CD4-positive, alpha-beta T cell (primary cell): ENCODE data around the gene GBP5. TPM values are rescaled to one million over a fixed set of nuclear protein-coding genes. Genes with fewer than 3 reads are reported as not detected.
A peak's percentile ranks its signal among the peaks of the same experiment; 100 is the strongest.
"Not testable (repeated sequence)": the region's sequence is repeated elsewhere in the genome, so short reads cannot be mapped to it uniquely, and the experiment has no call there.

Source experiments
- ATAC-seq: fragments of 200-7000 bp; cut with Tn5 transposase; one replicate; pipeline ENCODE4 v1.10.0; 2022; ENCODE audit warnings: mild to moderate bottlenecking; ENCODE audit not compliant: poor library complexity
- CTCF ChIA-PET: fragments of 350-600 bp; sonication (Branson Sonifier 250); formaldehyde crosslinking; loops from one replicate; lab custom pipeline; 2021; ENCODE audit warnings: antibody characterized with exemption, inconsistent platforms; lab: Charles Lee
- POLR2A ChIA-PET: fragments of 350-600 bp; sonication (Branson Sonifier 250); formaldehyde crosslinking; loops from one replicate; lab custom pipeline; 2021; ENCODE audit warnings: antibody characterized with exemption, inconsistent platforms; lab: Charles Lee
- DNase-seq, 14 experiments: peaks; one replicate each; pipeline ENCODE4 v3.0.0-alpha.2; 2013 to 2020; ENCODE audit warnings: mixed read lengths in 2 of 14
- H3K27ac ChIP-seq, 2 donors: one replicate each; pipeline versions ENCODE4 v1.5.1 to v1.7.0; 2013; ENCODE audit warnings: low read length in 2 of 2, low read depth in 1 of 2, mild to moderate bottlenecking in 1 of 2
- H3K27me3 ChIP-seq, 2 experiments: 1 replicate in 1 of 2; 2 replicates in 1 of 2; pipeline versions ENCODE4 v1.6.1 to v1.7.0; 2013; ENCODE audit warnings: low read length in 2 of 2, control low read depth in 1 of 2, mild to moderate bottlenecking in 1 of 2, moderate library complexity in 1 of 2; ENCODE audit not compliant: insufficient read depth in 2 of 2, control insufficient read depth in 1 of 2
- H3K36me3 ChIP-seq: one replicate; pipeline ENCODE4 v1.6.1; 2013; ENCODE audit warnings: low read length, control low read depth; ENCODE audit not compliant: insufficient read depth
- H3K4me1 ChIP-seq: one replicate; pipeline ENCODE4 v1.6.1; 2013; ENCODE audit warnings: low read length, control low read depth; ENCODE audit not compliant: insufficient read depth
- H3K4me3 ChIP-seq: one replicate; pipeline ENCODE4 v1.5.1; 2013; ENCODE audit warnings: mild to moderate bottlenecking, low read length, moderate library complexity
- H3K9me3 ChIP-seq, 2 experiments: 1 replicate in 1 of 2; 2 replicates in 1 of 2; pipeline versions ENCODE4 v1.6.1 to v1.7.0; 2013; ENCODE audit warnings: low read length in 2 of 2, mild to moderate bottlenecking in 2 of 2, control low read depth in 1 of 2, moderate library complexity in 1 of 2; ENCODE audit not compliant: control insufficient read depth in 1 of 2, insufficient read depth in 1 of 2
- H3K27ac Mint-ChIP-seq: one replicate; pipeline ENCODE4 v1.8.0; 2020; ENCODE audit warnings: mixed read lengths
- H3K27me3 Mint-ChIP-seq: one replicate; pipeline ENCODE4 v1.8.0; 2021; ENCODE audit warnings: mixed read lengths
- H3K36me3 Mint-ChIP-seq: one replicate; pipeline ENCODE4 v1.8.0; 2021; ENCODE audit warnings: low read depth, mixed read lengths
- H3K4me1 Mint-ChIP-seq: one replicate; pipeline ENCODE4 v1.8.0; 2021; ENCODE audit warnings: low read depth, mixed read lengths
- H3K4me3 Mint-ChIP-seq: one replicate; pipeline ENCODE4 v1.8.0; 2020; ENCODE audit warnings: mild to moderate bottlenecking, mixed read lengths
- H3K9me3 Mint-ChIP-seq: one replicate; pipeline ENCODE4 v1.8.0; 2020; ENCODE audit warnings: mixed read lengths
- intact Hi-C, 2 experiments: fragments of 100-400 bp; cut with DNase I in 1 of 2; cut with micrococcal nuclease in 1 of 2; formaldehyde crosslinking; loops; one replicate each; pipeline versions ENCODE4 v1.15.1 to v1.9.0; 2023 to 2025; cut with DNase I, micrococcal nuclease
- polyA plus RNA-seq, 2 donors: library from polyadenylated mRNA; unstranded; fragments of 120-200 nt; gene quantifications; one replicate each; pipeline ENCODE4 v1.2.1, GENCODE V29; 2013
- total RNA-seq, 174 experiments: library from RNA in 2 of 174; stranded (reverse) in 2 of 174; gene quantifications; one replicate each; pipeline ENCODE4 v1.2.3 and lab custom pipeline; 2021 to 2026
- TF ChIP-seq, protein P1 (sequence below): fragments of 200-600 bp; IDR thresholded peaks from one replicate; pipeline ENCODE4 v1.8.0; 2022; ENCODE audit warnings: antibody characterized with exemption, mild to moderate bottlenecking

GBP5 gene, protein sequence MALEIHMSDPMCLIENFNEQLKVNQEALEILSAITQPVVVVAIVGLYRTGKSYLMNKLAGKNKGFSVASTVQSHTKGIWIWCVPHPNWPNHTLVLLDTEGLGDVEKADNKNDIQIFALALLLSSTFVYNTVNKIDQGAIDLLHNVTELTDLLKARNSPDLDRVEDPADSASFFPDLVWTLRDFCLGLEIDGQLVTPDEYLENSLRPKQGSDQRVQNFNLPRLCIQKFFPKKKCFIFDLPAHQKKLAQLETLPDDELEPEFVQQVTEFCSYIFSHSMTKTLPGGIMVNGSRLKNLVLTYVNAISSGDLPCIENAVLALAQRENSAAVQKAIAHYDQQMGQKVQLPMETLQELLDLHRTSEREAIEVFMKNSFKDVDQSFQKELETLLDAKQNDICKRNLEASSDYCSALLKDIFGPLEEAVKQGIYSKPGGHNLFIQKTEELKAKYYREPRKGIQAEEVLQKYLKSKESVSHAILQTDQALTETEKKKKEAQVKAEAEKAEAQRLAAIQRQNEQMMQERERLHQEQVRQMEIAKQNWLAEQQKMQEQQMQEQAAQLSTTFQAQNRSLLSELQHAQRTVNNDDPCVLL
- total RNA-seq = 10 to 100 TPM; 51.4 to 52.9 TPM
- 157 TPM for polyA plus RNA-seq (2013, experiment 1 of 2)
- 155 TPM for polyA plus RNA-seq (2013, experiment 2 of 2)
- total RNA-seq (lab: John Stamatoyannopoulos, UW) = 54.4 to 5,045 (median 319) reads per million in 172 experiments

DNA sequence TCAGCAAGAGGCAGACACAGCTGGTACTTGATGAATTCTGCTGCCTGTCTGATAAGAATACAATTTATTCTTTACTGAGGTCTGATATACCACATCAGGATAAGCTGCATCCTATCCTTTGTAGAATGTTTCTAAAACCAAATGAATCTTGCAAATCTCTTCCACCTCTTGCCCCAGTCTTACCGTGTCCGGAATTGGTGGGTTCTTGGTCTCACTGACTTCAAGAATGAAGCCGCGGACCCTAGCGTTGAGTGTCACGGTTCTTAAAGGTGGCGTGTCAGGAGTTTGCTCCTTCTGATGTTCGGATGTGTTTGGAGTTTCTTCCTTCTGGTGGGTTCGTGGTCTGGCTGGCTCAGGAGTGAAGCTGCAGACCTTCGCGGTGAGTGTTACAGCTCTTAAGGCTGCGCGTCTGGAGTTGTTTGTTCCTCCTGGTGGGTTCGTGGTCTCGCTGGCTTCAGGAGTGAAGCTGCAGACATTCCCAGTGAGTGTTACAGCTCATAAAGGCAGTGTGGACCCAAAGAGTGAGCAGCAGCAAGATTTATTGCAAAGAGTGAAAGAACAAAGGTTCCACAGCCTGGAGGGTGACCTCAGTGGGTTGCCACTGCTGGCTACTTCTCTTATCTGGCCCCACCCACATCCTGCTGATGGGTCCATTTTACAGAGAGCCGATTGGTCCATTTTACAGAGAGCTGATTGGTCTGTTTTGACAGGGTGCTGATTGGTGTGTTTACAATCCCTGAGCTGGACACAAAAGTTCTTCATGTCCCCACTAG, at the start of gene GBP5:
TSS of gene GBP5 (minus strand) at position 592 of the 773 bp plus-strand sequence. CDS start 3,305 bp downstream, outside the sequence.
- peaks cover 43% of the 10 kb centered on the region for H3K36me3 Mint-ChIP-seq
- not testable (repeated sequence) for H3K27me3 ChIP-seq, H3K9me3 ChIP-seq, H3K27me3 Mint-ChIP-seq, H3K9me3 Mint-ChIP-seq
- POLR2A ChIA-PET = interaction anchor here (0.6 to 10.5 kb wide), 13 partner anchors 13 to 251 kb away, joined by 3 to 154 read pairs (median 9); partner anchors contain the start of genes GBP1, GBP2 and GBP4
- intact Hi-C loops = loop anchor here (5.0 kb wide), 3 partner anchors 40 to 285 kb away; partner anchors contain the start of gene GBP4 (in 1 of the 2)
- peaks cover 83% of the 10 kb centered on the region for H3K4me1 Mint-ChIP-seq
- ATAC-seq (peak; percentile 70), DNase-seq (peak; percentile 31 to 92 (median 54))
- H3K4me1 ChIP-seq = peaks cover 38% of the 10 kb centered on the region
- CTCF ChIA-PET = interaction anchor here (0.6 to 1.8 kb wide), 3 partner anchors 44 to 187 kb away, joined by 3 to 10 read pairs (median 4); partner anchors contain the start of gene GBP4
- H3K4me3 ChIP-seq = peak within 1 kb of the TSS; percentile 71
- H3K4me3 Mint-ChIP-seq = peak within 1 kb of the TSS; percentile 88
- H3K27ac Mint-ChIP-seq = peak within 1 kb of the TSS; percentile 89
- peaks cover 19% of the 10 kb centered on the region for H3K36me3 ChIP-seq
- peak within 1 kb of the TSS; percentile 24 to 39 for H3K27ac ChIP-seq

DNA sequence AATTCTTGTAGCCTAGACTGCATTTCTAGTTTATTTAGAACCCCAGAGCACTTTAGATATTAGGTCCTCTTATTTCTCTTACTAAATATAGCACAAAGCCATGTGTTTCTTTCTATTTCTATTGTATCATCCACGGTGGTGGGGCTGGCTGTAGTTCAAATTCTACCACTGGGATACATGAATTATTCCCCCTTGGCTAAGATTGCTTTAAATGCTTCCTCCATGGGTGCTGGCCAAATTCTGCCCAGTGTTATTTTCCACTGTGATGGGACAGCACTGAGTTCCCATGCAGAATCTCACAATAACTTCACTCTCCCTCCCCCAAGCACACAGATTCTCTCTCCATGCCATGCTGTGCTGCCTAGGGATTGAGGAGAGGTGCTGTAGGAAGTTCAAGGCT, 49.7 kb upstream of the GBP5 start:
- Histone ChIP-seq H3K27me3 (no peaks in the 10 kb centered on the region), H3K4me3 (no peak overlapping the region), H3K4me1 (peaks cover 7% of the 10 kb centered on the region), H3K36me3 (no peaks in the 10 kb centered on the region), H3K27ac (no peak overlapping the region), H3K9me3 (peaks cover 8 to 10% of the 10 kb centered on the region in 2 experiments)
- H3K4me3 Mint-ChIP-seq = no peak overlapping the region
- TF ChIP-seq, protein P1, sequence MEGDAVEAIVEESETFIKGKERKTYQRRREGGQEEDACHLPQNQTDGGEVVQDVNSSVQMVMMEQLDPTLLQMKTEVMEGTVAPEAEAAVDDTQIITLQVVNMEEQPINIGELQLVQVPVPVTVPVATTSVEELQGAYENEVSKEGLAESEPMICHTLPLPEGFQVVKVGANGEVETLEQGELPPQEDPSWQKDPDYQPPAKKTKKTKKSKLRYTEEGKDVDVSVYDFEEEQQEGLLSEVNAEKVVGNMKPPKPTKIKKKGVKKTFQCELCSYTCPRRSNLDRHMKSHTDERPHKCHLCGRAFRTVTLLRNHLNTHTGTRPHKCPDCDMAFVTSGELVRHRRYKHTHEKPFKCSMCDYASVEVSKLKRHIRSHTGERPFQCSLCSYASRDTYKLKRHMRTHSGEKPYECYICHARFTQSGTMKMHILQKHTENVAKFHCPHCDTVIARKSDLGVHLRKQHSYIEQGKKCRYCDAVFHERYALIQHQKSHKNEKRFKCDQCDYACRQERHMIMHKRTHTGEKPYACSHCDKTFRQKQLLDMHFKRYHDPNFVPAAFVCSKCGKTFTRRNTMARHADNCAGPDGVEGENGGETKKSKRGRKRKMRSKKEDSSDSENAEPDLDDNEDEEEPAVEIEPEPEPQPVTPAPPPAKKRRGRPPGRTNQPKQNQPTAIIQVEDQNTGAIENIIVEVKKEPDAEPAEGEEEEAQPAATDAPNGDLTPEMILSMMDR = no peak
- peaks cover 19% of the 10 kb centered on the region for H3K9me3 Mint-ChIP-seq
- ChIA-PET POLR2A (no interaction called here), CTCF (no interaction called here)
- H3K36me3 Mint-ChIP-seq = peaks cover 16% of the 10 kb centered on the region
- H3K27ac Mint-ChIP-seq = no peak overlapping the region
- no peak for ATAC-seq
- no peak for DNase-seq
- H3K27me3 Mint-ChIP-seq = no peaks in the 10 kb centered on the region
- no peaks in the 10 kb centered on the region for H3K4me1 Mint-ChIP-seq
- intact Hi-C loops = no loop called here

DNA sequence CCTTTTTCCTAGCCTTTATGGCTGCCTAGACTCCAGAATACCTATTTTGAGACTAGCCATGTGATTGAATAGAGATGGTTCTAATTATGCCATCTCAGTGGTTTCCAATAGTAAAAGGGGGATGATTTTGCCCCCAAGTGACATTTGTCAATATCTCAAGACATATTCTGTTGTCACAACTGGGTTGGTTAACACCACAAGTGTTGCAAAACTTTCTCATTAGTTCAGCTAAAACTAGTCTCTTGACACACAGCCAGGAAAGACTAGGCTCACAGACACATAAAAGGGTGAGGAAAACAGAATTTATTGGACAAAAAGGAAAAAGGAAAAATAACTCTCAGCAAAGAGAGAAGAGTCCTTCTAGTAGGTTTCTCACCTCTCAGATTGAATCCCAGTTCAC, 39.9 kb upstream of the GBP5 start:
- no peak for ATAC-seq
- H3K27me3 Mint-ChIP-seq = no peaks in the 10 kb centered on the region
- TF ChIP-seq, protein P1 = no peak
- peaks cover 19% of the 10 kb centered on the region for H3K36me3 Mint-ChIP-seq
- intact Hi-C loops = loop anchor here in 1 of 2 experiments (5.0 kb wide), 1 partner anchor 40 kb away; the partner anchor contains the start of gene GBP5
- H3K9me3 Mint-ChIP-seq = peaks cover 2% of the 10 kb centered on the region
- peaks cover 33% of the 10 kb centered on the region for H3K4me1 Mint-ChIP-seq
- DNase-seq = no peak
- Histone ChIP-seq H3K4me3 (no peak overlapping the region), H3K27ac (no peak overlapping the region), H3K4me1 (peaks cover 23% of the 10 kb centered on the region), H3K36me3 (no peaks in the 10 kb centered on the region), H3K9me3 (peaks cover 10 to 14% of the 10 kb centered on the region in 2 experiments), H3K27me3 (no peaks in the 10 kb centered on the region)
- POLR2A ChIA-PET = interaction anchor here (4.2 to 4.5 kb wide), 3 partner anchors 27 to 114 kb away, joined by 64 to 69 read pairs (median 65); partner anchors contain the start of genes GBP4 and GBP5
- CTCF ChIA-PET = no interaction called here
- H3K27ac Mint-ChIP-seq = no peak overlapping the region
- H3K4me3 Mint-ChIP-seq = no peak overlapping the region
